HG02571 (cell line): ENCODE data around the gene TNS1.
"Not testable (repeated sequence)": the region's sequence is repeated elsewhere in the genome, so short reads cannot be mapped to it uniquely, and the experiment has no call there.

Experiments used
- ATAC-seq: cut with Tn5 transposase; IDR thresholded peaks from one replicate; pipeline ENCODE4 v1.9.1; 2021; ENCODE audit warnings: mild to moderate bottlenecking, moderate library complexity; ENCODE audit not compliant: unreplicated experiment

The TNS1 gene

GRCh38 chr2:218030409-218031195 lies 27.8 kb upstream of the TNS1 start:
- ATAC-seq, result no peak

GRCh38 chr2:218029366-218030360 lies 26.9 kb upstream of the TNS1 start:
- no peak for ATAC-seq

GRCh38 chr2:218028562-218029348 lies 26.0 kb upstream of the TNS1 start:
- no peak for ATAC-seq

- no peak for ATAC-seq
These were observed 25.3 kb upstream of the TNS1 start for GRCh38 chr2:218028189-218028495.

- ATAC-seq, result no peak
These were observed 24.8 kb upstream of the TNS1 start for GRCh38 chr2:218027426-218028188.

- no peak for ATAC-seq
These were observed 24.1 kb upstream of the TNS1 start for GRCh38 chr2:218026676-218027425.

GRCh38 chr2:218026244-218026643 lies 23.4 kb upstream of the TNS1 start:
- ATAC-seq, result no peak

GRCh38 chr2:218024871-218025270 lies 22.1 kb upstream of the TNS1 start:
- ATAC-seq, result no peak

GRCh38 chr2:218024336-218024735 lies 21.5 kb upstream of the TNS1 start:
- no peak for ATAC-seq

- no peak for ATAC-seq
These were observed 20.8 kb upstream of the TNS1 start for GRCh38 chr2:218023636-218024035.

GRCh38 chr2:218022851-218023530 lies 20.2 kb upstream of the TNS1 start:
- no peak for ATAC-seq

- ATAC-seq, result no peak
These were observed 19.5 kb upstream of the TNS1 start for GRCh38 chr2:218022131-218022850.

- no peak for ATAC-seq
These were observed 18.8 kb upstream of the TNS1 start for GRCh38 chr2:218021536-218022071.

GRCh38 chr2:218020966-218021535 lies 18.3 kb upstream of the TNS1 start:
- ATAC-seq, result no peak

GRCh38 chr2:218020281-218020680 lies 17.5 kb upstream of the TNS1 start:
- ATAC-seq, result no peak

- ATAC-seq, result no peak
These were observed 16.7 kb upstream of the TNS1 start for GRCh38 chr2:218019411-218020060.

- ATAC-seq, result not testable (repeated sequence)
These were observed 16.0 kb upstream of the TNS1 start for GRCh38 chr2:218018842-218019125.
